A673 (cell line): ENCODE data around the gene KRAS. TPM values are rescaled to one million over a fixed set of nuclear protein-coding genes. Genes with fewer than 3 reads are reported as not detected.

Experiments used
- BruUV-seq: library from RNA; stranded (reverse); fragments of 400-500 nt; replicated peaks from 2 replicates; lab custom pipeline; 2021; lab: Mats Ljungman, UMichigan
- CTCF ChIA-PET: fragments of 300-600 bp; sonication (Branson Sonifier 250); formaldehyde crosslinking; loops from one replicate; lab custom pipeline; 2022; ENCODE audit warnings: antibody characterized with exemption; lab: Charles Lee
- POLR2A ChIA-PET: fragments of 300-600 bp; sonication (Branson Sonifier 250); formaldehyde crosslinking; loops from one replicate; lab custom pipeline; 2022; ENCODE audit warnings: antibody characterized with exemption; ENCODE audit not compliant: low non-redundant PET; lab: Charles Lee
- DNase-seq: peaks from one replicate; pipeline ENCODE4 v3.0.0-alpha.2; 2015; ENCODE audit warnings: low spot score
- H3K27ac ChIP-seq: fragments of 200-600 bp; sonication (generic); 2 replicates; pipeline ENCODE4 v1.5.1; 2016; ENCODE audit warnings: mixed run types, low read depth, mild to moderate bottlenecking, mixed read lengths, antibody characterized with exemption, low read length; ENCODE audit not compliant: poor library complexity, severe bottlenecking
- H3K27me3 ChIP-seq: fragments of 200-600 bp; sonication (generic); replicated peaks from 2 replicates; pipeline ENCODE4 v1.6.1; 2017; ENCODE audit warnings: mixed run types, low read depth, mild to moderate bottlenecking, mixed read lengths, antibody characterized with exemption, low read length; ENCODE audit not compliant: insufficient read depth, poor library complexity
- H3K36me3 ChIP-seq: fragments of 200-600 bp; sonication (generic); 2 replicates; pipeline ENCODE4 v1.6.1; 2016; ENCODE audit warnings: mixed run types, mild to moderate bottlenecking, mixed read lengths, antibody characterized with exemption, low read length; ENCODE audit not compliant: insufficient read depth, poor library complexity, severe bottlenecking
- H3K4me1 ChIP-seq: fragments of 200-600 bp; sonication (generic); 2 replicates; pipeline ENCODE4 v1.6.1; 2017; ENCODE audit warnings: mixed run types, mild to moderate bottlenecking, mixed read lengths, antibody characterized with exemption, low read length; ENCODE audit not compliant: insufficient read depth, poor library complexity, severe bottlenecking
- H3K4me3 ChIP-seq: fragments of 200-600 bp; sonication (generic); 2 replicates; pipeline ENCODE4 v1.5.1; 2016; ENCODE audit warnings: low read depth, mixed run types, mild to moderate bottlenecking, mixed read lengths, low read length; ENCODE audit not compliant: poor library complexity, severe bottlenecking
- H3K9me3 ChIP-seq: fragments of 200-600 bp; sonication (generic); 2 replicates; pipeline ENCODE4 v1.6.1; 2016; ENCODE audit warnings: mixed run types, low read depth, mild to moderate bottlenecking, mixed read lengths, antibody characterized with exemption, low read length; ENCODE audit not compliant: poor library complexity, severe bottlenecking
- EZH2 ChIP-seq: fragments of 200-600 bp; sonication (generic); IDR thresholded peaks from 2 replicates; pipeline ENCODE4 v1.6.1; 2017; ENCODE audit warnings: borderline replicate concordance, low read depth, mild to moderate bottlenecking, mixed read lengths, antibody characterized with exemption, low read length; ENCODE audit not compliant: poor library complexity, severe bottlenecking
- intact Hi-C: fragments of 100-400 bp; cut with micrococcal nuclease; formaldehyde crosslinking; loops from one replicate; pipeline ENCODE4 v1.10.0; 2022; ENCODE audit not compliant: unreplicated experiment
- total RNA-seq: library from RNA; stranded (reverse); gene quantifications from 2 replicates; pipeline ENCODE4 v1.2.3, GENCODE V29; 2021
- TF ChIP-seq, protein P1 (sequence below): fragments of 300-800, 200-600 bp; sonication (generic); conservative IDR thresholded peaks from 2 replicates; pipeline ENCODE4 v1.5.1; 2017; ENCODE audit warnings: low read depth, mild to moderate bottlenecking, antibody characterized with exemption, low read length, moderate library complexity, mixed read lengths

Gene KRAS
- total RNA-seq, 1 experiment from 2014 or later: 25.2 TPM

DNA sequence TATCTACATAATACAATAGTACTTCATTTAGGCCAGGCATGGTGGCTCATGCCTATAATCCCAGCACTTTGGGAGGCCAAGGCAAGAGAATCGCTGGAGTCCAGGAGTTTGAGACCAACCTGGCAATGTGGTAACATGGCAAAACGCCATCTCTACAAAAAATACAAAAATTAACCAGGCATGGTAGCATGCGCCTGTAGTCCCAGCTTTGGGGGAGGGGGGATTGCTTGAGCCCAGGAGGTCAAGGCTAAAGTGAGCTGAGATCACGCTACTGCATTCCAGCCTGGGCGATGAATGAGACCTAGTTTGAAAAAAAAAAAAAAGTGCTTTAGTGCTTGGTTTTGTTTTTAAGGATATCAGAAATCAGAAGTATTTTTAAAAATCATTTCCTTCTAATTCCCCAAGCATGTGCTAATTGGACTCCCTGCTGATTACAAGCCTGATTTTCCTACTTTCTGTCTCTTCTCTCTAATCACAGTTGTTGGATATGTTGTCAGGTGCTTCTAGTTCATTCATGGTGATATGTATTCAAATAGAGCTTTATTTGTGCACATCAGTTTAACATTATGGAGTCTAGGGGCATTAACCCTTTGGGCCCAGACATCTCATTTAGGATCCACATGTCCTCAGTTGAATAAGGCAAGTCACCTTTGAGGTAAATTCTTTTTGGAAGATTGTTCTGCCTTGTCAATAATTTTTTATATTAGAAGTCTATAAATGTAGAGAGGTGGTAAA lies 7.0 kb upstream of the KRAS start:
- Histone ChIP-seq H3K27me3 (no peaks in the 10 kb centered on the region), H3K27ac (no peak overlapping the region), H3K36me3 (no peaks in the 10 kb centered on the region), H3K9me3 (no peaks in the 10 kb centered on the region), H3K4me1 (no peaks in the 10 kb centered on the region), H3K4me3 (no peak overlapping the region)
- no TSS peak for BruUV-seq
- intact Hi-C loops: no loop called here
- no peak for TF ChIP-seq EZH2
- TF ChIP-seq, protein P1, sequence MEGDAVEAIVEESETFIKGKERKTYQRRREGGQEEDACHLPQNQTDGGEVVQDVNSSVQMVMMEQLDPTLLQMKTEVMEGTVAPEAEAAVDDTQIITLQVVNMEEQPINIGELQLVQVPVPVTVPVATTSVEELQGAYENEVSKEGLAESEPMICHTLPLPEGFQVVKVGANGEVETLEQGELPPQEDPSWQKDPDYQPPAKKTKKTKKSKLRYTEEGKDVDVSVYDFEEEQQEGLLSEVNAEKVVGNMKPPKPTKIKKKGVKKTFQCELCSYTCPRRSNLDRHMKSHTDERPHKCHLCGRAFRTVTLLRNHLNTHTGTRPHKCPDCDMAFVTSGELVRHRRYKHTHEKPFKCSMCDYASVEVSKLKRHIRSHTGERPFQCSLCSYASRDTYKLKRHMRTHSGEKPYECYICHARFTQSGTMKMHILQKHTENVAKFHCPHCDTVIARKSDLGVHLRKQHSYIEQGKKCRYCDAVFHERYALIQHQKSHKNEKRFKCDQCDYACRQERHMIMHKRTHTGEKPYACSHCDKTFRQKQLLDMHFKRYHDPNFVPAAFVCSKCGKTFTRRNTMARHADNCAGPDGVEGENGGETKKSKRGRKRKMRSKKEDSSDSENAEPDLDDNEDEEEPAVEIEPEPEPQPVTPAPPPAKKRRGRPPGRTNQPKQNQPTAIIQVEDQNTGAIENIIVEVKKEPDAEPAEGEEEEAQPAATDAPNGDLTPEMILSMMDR: no peak
- ChIA-PET POLR2A (no interaction called here), CTCF (no interaction called here)
- DNase-seq: no peak

DNA sequence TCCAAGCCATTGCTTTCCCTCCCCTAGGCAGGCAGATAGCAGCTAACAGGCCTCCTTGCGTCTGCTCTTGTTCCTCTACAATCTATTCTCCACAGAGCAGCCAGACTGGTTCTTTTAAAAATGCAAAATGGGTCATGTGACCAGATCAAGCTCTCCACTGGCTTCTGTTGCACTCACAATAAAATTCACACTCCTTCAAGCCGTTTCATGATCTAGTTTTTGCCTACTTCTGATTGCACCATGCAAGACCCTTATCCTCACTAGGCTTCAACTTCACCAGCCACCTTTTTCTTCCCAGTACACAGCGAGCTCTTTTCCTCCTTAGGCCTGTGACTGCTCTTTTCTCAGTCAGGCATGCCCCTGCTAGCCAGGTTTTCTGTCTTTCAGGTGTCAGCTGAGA lies 6.1 kb upstream of the KRAS start:
- CTCF ChIA-PET: no interaction called here
- BruUV-seq: no TSS peak

DNA sequence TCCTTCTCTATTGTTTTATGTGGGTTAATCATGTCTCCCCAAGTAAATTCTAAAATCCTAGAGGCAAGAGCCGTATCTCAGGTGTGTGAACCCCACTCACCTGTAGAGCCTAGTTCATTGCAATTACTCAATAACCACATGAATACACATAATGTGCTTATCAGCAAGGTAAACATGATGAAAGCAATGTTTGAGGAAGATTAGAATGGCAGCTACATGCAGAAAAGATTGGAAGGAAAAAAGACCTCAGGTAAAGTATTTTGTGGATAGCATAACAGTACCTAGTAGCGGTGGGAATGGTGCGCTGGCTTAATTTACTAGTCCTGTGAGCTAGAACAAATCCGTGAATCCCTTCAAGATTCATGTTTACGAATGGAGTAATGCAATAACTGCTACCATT lies 5.3 kb upstream of the KRAS start:
- POLR2A ChIA-PET: no interaction called here
- CTCF ChIA-PET: no interaction called here
- no peaks in the 10 kb centered on the region for H3K27me3 ChIP-seq
- DNase-seq: no peak
- H3K27ac ChIP-seq: no peak overlapping the region
- H3K9me3 ChIP-seq: no peaks in the 10 kb centered on the region
- no peak overlapping the region for H3K4me3 ChIP-seq
- H3K36me3 ChIP-seq: no peaks in the 10 kb centered on the region
- TF ChIP-seq EZH2: no peak
- TF ChIP-seq, protein P1: no peak
- no TSS peak for BruUV-seq
- H3K4me1 ChIP-seq: no peaks in the 10 kb centered on the region
- intact Hi-C loops: no loop called here

More for the DNA sequence above, 6.1 kb upstream of the KRAS start:
- H3K4me1 ChIP-seq: no peaks in the 10 kb centered on the region
- DNase-seq: no peak
- intact Hi-C loops: no loop called here
- POLR2A ChIA-PET: no interaction called here
- H3K36me3 ChIP-seq: no peaks in the 10 kb centered on the region
- no peak overlapping the region for H3K4me3 ChIP-seq
- no peak overlapping the region for H3K27ac ChIP-seq
- H3K9me3 ChIP-seq: no peaks in the 10 kb centered on the region
- no peaks in the 10 kb centered on the region for H3K27me3 ChIP-seq
- no peak for TF ChIP-seq EZH2
- TF ChIP-seq, protein P1: no peak
